Chondrocyte (in vitro differentiated cells): Measurements from ENCODE around the gene LARGE1. TPM values are rescaled to one million over a fixed set of nuclear protein-coding genes. Genes with fewer than 3 reads are reported as not detected.

Experiments used
- DNase-seq: peaks from one replicate; pipeline ENCODE4 v3.0.0; 2021; ENCODE audit warnings: mixed read lengths, low spot score
- H3K27ac Mint-ChIP-seq: one replicate; pipeline ENCODE4 v1.8.0; 2021; ENCODE audit warnings: mild to moderate bottlenecking, moderate library complexity, mixed read lengths; ENCODE audit not compliant: unreplicated experiment
- H3K27me3 Mint-ChIP-seq: 2 replicates; pipeline ENCODE4 v1.8.0; 2021; ENCODE audit warnings: low read depth, mixed read lengths
- H3K36me3 Mint-ChIP-seq: 2 replicates; pipeline ENCODE4 v1.8.0; 2021; ENCODE audit warnings: low read depth, mixed read lengths
- H3K4me1 Mint-ChIP-seq: 2 replicates; pipeline ENCODE4 v1.8.0; 2021; ENCODE audit warnings: low read depth, mild to moderate bottlenecking, mixed read lengths
- H3K4me3 Mint-ChIP-seq: one replicate; pipeline ENCODE4 v1.8.0; 2021; ENCODE audit warnings: mild to moderate bottlenecking, moderate library complexity, mixed read lengths; ENCODE audit not compliant: unreplicated experiment
- H3K9me3 Mint-ChIP-seq: 2 replicates; pipeline ENCODE4 v1.8.0; 2021; ENCODE audit warnings: low read depth, mixed read lengths
- total RNA-seq: library from RNA; stranded (reverse); gene quantifications from 3 replicates; pipeline ENCODE4 v1.2.1, GENCODE V29; 2021
- TF ChIP-seq, protein P1 (sequence below): fragments of 200-600 bp; sonication (generic); IDR thresholded peaks from 2 replicates; pipeline ENCODE4 v1.5.0; 2021; ENCODE audit warnings: antibody characterized with exemption, mild to moderate bottlenecking, moderate library complexity

Gene LARGE1
- total RNA-seq, 1 donor from 2014 or later: 21.3 TPM

GRCh38 chr22:33598821-33599220, 321.5 kb downstream of the LARGE1 start:
- Mint-ChIP-seq H3K4me1 (no peaks in the 10 kb centered on the region), H3K27ac (no peak overlapping the region), H3K36me3 (peaks cover 9% of the 10 kb centered on the region), H3K4me3 (no peak overlapping the region), H3K9me3 (no peaks in the 10 kb centered on the region), H3K27me3 (no peaks in the 10 kb centered on the region)
- no peak for DNase-seq
- TF ChIP-seq, protein P1, sequence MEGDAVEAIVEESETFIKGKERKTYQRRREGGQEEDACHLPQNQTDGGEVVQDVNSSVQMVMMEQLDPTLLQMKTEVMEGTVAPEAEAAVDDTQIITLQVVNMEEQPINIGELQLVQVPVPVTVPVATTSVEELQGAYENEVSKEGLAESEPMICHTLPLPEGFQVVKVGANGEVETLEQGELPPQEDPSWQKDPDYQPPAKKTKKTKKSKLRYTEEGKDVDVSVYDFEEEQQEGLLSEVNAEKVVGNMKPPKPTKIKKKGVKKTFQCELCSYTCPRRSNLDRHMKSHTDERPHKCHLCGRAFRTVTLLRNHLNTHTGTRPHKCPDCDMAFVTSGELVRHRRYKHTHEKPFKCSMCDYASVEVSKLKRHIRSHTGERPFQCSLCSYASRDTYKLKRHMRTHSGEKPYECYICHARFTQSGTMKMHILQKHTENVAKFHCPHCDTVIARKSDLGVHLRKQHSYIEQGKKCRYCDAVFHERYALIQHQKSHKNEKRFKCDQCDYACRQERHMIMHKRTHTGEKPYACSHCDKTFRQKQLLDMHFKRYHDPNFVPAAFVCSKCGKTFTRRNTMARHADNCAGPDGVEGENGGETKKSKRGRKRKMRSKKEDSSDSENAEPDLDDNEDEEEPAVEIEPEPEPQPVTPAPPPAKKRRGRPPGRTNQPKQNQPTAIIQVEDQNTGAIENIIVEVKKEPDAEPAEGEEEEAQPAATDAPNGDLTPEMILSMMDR: no peak

- Mint-ChIP-seq H3K9me3 (no peaks in the 10 kb centered on the region), H3K27me3 (no peaks in the 10 kb centered on the region), H3K4me3 (no peak overlapping the region), H3K27ac (no peak overlapping the region), H3K4me1 (no peaks in the 10 kb centered on the region), H3K36me3 (peaks cover 7% of the 10 kb centered on the region)
- no peak for DNase-seq
- TF ChIP-seq, protein P1: no peak
Observed at GRCh38 chr22:33597274-33597985, 322.8 kb downstream of the LARGE1 start.

DNA sequence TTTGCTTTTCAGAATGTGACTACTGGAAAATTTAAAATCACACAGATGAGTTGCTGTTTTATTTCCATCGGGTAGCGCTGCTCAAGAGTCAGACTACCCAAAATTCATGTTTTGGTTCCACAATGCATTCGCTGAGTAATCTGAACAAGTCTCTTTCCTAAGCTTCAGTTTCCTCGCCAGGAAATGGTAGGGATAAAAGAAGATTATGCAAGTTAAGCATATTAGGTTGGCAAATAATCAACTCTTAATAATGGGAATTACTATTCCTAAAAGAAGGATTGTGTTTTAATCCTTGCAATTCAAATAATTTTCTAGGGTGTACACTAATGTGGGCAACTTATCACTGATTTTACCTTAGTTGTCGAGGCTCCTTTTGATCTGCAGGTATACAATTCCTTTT, 326.5 kb downstream of the LARGE1 start:
- DNase-seq: no peak
- H3K9me3 Mint-ChIP-seq: no peaks in the 10 kb centered on the region
- H3K4me1 Mint-ChIP-seq: no peaks in the 10 kb centered on the region
- no peak overlapping the region for H3K27ac Mint-ChIP-seq
- H3K27me3 Mint-ChIP-seq: no peaks in the 10 kb centered on the region
- no peak overlapping the region for H3K4me3 Mint-ChIP-seq
- TF ChIP-seq, protein P1: no peak
- peaks cover 2% of the 10 kb centered on the region for H3K36me3 Mint-ChIP-seq

- H3K36me3 Mint-ChIP-seq: peaks cover 2% of the 10 kb centered on the region
- TF ChIP-seq, protein P1: no peak
Observed at GRCh38 chr22:33591946-33592345, 328.3 kb downstream of the LARGE1 start.

GRCh38 chr22:33589297-33589696, 331.0 kb downstream of the LARGE1 start:
- Mint-ChIP-seq H3K36me3 (no peaks in the 10 kb centered on the region), H3K9me3 (no peaks in the 10 kb centered on the region), H3K27me3 (no peaks in the 10 kb centered on the region), H3K4me3 (no peak overlapping the region), H3K4me1 (no peaks in the 10 kb centered on the region), H3K27ac (no peak overlapping the region)
- no peak for DNase-seq
- TF ChIP-seq, protein P1: no peak

More at GRCh38 chr22:33591946-33592345, 328.3 kb downstream of the LARGE1 start:
- H3K27me3 Mint-ChIP-seq: no peaks in the 10 kb centered on the region
- DNase-seq: no peak
- H3K4me1 Mint-ChIP-seq: no peaks in the 10 kb centered on the region
- H3K27ac Mint-ChIP-seq: no peak overlapping the region
- H3K9me3 Mint-ChIP-seq: no peaks in the 10 kb centered on the region
- no peak overlapping the region for H3K4me3 Mint-ChIP-seq
